ENCODE measurements around the gene CCDC33.

- TF ChIP-seq, protein P1, sequence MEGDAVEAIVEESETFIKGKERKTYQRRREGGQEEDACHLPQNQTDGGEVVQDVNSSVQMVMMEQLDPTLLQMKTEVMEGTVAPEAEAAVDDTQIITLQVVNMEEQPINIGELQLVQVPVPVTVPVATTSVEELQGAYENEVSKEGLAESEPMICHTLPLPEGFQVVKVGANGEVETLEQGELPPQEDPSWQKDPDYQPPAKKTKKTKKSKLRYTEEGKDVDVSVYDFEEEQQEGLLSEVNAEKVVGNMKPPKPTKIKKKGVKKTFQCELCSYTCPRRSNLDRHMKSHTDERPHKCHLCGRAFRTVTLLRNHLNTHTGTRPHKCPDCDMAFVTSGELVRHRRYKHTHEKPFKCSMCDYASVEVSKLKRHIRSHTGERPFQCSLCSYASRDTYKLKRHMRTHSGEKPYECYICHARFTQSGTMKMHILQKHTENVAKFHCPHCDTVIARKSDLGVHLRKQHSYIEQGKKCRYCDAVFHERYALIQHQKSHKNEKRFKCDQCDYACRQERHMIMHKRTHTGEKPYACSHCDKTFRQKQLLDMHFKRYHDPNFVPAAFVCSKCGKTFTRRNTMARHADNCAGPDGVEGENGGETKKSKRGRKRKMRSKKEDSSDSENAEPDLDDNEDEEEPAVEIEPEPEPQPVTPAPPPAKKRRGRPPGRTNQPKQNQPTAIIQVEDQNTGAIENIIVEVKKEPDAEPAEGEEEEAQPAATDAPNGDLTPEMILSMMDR (tag by site-specific recombination; IDR thresholded peaks at IDR 0.05), result no peak
- no peak for TF ChIP-seq ZNF121 (tag by site-specific recombination; IDR thresholded peaks at IDR 0.05)
- TF ChIP-seq ATF2 (tag by site-specific recombination; IDR thresholded peaks at IDR 0.05; ENCODE audit: low read depth), result no peak
- no peak for TF ChIP-seq ZBTB8A (tag by site-specific recombination; IDR thresholded peaks at IDR 0.05)
- no peak for TF ChIP-seq ZNF76 (tag by site-specific recombination; IDR thresholded peaks at IDR 0.05; ENCODE audit: borderline replicate concordance, low read depth)
- TF ChIP-seq ZNF624 (tag by site-specific recombination; IDR thresholded peaks at IDR 0.05), result no peak
- no peak for TF ChIP-seq ZNF169 (tag by site-specific recombination; IDR thresholded peaks at IDR 0.05)
- no peak for TF ChIP-seq YY1 (tag by site-specific recombination; IDR thresholded peaks at IDR 0.05)
- TF ChIP-seq ZBTB11 (tag by site-specific recombination; conservative IDR thresholded peaks at IDR 0.05; ENCODE audit: low read depth), result no peak
Measured at GRCh38 chr15:74378848-74379247, 142.7 kb downstream of the CCDC33 start.
